ENCODE data around the gene LUZP2.

- TF ChIP-seq POLR2A (IDR thresholded peaks at IDR 0.05; ENCODE audit: low read length) = no peak
- no peak for TF ChIP-seq GATA1 (IDR thresholded peaks at IDR 0.05; ENCODE audit: low read depth, low read length)
These were observed 390.2 kb downstream of the LUZP2 start for GRCh38 chr11:24886880-24887619.
